ENCODE results near the gene SHISA5. TPM values are rescaled to one million over a fixed set of nuclear protein-coding genes. Genes with fewer than 3 reads are reported as not detected.
"Not testable (repeated sequence)": the region's sequence is repeated elsewhere in the genome, so short reads cannot be mapped to it uniquely, and the experiment has no call there.

Gene SHISA5
- total and polyA plus RNA-seq, 2 experiments from 2014 or later = 86.0 to 92.3 TPM

DNA sequence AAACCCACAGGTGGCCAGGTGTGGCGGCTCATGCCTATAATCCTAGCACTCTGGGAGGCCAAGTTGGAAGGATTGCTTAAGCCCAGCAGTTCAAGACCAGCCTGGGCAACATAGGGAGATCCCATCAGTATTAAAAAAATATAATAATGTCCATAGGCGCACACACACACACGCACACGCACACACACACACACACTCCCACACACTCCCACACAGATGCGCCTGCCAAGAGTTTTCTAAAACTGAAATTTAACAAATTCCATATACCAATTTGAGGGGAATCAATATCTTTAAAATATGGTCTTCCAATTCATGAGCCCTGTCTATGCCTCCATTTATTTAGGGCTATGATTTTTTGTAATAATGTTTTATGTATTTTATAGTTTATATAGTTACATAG lies 17.0 kb downstream of the SHISA5 start:
- TF ChIP-seq, protein P1, sequence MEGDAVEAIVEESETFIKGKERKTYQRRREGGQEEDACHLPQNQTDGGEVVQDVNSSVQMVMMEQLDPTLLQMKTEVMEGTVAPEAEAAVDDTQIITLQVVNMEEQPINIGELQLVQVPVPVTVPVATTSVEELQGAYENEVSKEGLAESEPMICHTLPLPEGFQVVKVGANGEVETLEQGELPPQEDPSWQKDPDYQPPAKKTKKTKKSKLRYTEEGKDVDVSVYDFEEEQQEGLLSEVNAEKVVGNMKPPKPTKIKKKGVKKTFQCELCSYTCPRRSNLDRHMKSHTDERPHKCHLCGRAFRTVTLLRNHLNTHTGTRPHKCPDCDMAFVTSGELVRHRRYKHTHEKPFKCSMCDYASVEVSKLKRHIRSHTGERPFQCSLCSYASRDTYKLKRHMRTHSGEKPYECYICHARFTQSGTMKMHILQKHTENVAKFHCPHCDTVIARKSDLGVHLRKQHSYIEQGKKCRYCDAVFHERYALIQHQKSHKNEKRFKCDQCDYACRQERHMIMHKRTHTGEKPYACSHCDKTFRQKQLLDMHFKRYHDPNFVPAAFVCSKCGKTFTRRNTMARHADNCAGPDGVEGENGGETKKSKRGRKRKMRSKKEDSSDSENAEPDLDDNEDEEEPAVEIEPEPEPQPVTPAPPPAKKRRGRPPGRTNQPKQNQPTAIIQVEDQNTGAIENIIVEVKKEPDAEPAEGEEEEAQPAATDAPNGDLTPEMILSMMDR (IDR thresholded peaks at IDR 0.05; ENCODE audit: low read depth, low read length) = no peak
- Histone ChIP-seq H3K27ac (no peak overlapping the region), H3K36me3 (no peaks in the 10 kb centered on the region), H3K9me3 (ENCODE audit: low read depth) (no peaks in the 10 kb centered on the region), H3K4me1 (ENCODE audit: low read depth) (no peaks in the 10 kb centered on the region), H3K27me3 (no peaks in the 10 kb centered on the region), H3K4me3 (no peak overlapping the region)
- no peak for DNase-seq (ENCODE audit: low read depth in 1 of 2, low spot score in 1 of 2)

DNA sequence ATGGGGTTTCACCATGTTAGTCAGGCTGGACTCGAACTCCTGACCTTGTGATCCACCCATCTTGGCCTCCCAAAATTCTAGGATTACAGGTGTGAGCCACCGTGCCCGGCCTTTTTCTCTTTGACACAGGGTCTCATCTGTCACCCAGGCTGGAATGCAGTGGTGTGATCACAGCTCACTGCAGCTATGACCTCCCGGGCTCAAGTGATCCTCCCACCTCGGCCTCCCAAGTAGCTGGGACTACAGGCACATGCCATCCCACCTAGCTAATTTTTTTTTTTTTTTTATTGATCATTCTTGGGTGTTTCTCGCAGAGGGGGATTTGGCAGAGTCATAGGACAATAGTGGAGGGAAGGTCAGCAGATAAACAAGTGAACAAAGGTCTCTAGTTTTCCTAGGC lies 21.2 kb downstream of the SHISA5 start:
- not testable (repeated sequence) for DNase-seq (ENCODE audit: low read depth in 1 of 2, low spot score in 1 of 2); H3K27ac ChIP-seq; H3K27me3 ChIP-seq; H3K9me3 ChIP-seq (ENCODE audit: low read depth); H3K36me3 ChIP-seq; H3K4me1 ChIP-seq (ENCODE audit: low read depth); H3K4me3 ChIP-seq

DNA sequence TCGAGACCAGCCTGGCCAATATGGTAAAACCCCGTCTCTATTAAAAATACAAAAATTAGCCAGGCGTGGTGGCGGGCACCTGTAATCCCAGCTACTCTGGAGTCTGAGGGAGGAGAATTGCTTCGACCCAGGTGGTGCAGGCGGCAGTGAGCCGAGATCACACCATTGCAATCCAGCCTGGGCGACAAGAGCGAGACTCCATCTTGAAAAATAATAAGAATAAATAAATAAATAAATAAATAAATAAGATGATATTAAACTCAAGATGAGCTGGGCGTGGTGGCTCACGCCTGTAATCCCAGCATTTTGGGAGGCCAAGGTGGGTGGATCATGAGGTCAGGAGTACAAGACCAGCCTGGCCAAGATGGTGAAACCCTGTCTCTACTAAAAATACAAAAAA lies 23.1 kb downstream of the SHISA5 start:
- not testable (repeated sequence) for H3K9me3 ChIP-seq (ENCODE audit: low read depth); H3K36me3 ChIP-seq; H3K27ac ChIP-seq; H3K4me3 ChIP-seq; DNase-seq (ENCODE audit: low read depth in 1 of 2, low spot score in 1 of 2); H3K27me3 ChIP-seq; H3K4me1 ChIP-seq (ENCODE audit: low read depth)

DNA sequence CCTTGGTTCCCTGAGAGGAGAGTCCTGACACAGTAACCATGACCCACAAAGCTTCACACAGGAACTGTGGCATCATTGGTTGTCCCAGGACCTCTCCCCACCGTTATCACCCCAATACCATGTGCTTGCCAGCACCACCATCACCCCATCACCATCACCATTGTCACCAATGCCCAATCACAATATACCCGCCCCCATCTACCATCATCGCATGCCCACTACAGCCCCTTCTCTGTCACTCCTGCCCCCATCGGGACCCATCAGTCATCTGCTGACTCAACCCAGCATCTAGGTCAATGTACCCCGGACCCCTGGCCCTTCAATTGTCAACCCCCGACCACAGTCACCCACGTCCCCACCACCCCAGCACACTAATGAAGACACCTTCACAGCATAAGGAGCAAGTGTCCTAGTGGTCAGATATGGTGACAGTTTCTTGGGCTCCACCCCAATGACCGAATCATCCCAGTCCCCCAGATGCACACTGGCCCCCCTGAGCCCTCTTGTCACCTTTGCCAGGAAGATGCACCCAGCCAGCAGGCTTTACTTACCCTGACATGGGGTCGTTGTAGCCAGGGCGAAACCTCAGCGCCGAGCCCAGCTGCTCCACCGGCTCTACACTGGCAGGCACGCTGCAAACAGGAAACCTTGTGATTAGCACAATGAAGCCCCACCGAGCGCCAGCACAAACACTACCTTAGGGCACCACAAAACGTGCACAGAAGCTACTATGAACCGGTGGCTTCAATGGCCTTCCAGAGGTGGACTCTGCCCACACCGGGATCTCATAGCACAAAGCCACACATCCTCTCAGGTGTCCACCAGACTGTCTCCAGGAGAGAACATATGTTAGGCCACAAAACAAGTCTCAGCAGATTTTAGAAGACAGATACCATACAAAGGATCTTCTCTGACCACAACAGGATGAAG lies 25.1 kb downstream of the SHISA5 start:
- Histone ChIP-seq H3K9me3 (ENCODE audit: low read depth) (no peaks in the 10 kb centered on the region), H3K4me1 (ENCODE audit: low read depth) (peaks cover 5% of the 10 kb centered on the region), H3K4me3 (no peak overlapping the region), H3K36me3 (no peaks in the 10 kb centered on the region), H3K27ac (no peak overlapping the region), H3K27me3 (no peaks in the 10 kb centered on the region)
- no peak for DNase-seq (ENCODE audit: low read depth in 1 of 2, low spot score in 1 of 2)
- TF ChIP-seq, protein P1 (IDR thresholded peaks at IDR 0.05; ENCODE audit: low read depth, low read length) = no peak

DNA sequence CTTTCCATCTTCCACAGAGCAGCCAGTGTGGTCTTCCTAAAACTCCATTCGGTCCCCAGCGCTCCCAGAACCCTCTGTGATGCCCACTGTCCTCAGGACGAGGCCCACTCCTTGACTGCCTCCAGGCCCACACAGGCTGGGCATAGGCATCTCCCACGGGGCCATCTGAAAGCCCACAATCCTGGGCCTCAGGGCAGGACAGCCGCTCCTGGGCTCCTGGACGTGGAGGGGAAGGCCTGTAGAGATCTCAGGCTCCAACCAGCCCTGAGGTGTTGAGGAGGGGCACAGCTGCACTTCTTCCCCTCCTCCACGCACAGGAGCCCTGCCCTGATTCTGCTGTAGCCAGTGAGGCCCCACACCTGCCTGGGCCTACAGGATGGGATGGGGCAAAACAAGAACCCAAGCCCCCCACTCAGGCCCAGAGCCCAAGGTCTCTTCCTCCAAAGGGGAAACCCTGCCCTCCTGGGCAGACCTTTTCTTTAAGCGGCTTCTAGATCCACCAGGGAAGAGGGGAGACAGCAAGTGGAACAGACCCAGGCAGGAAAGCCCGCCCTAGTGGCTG lies 25.9 kb downstream of the SHISA5 start:
- Histone ChIP-seq H3K27ac (no peak overlapping the region), H3K27me3 (no peaks in the 10 kb centered on the region), H3K4me3 (no peak overlapping the region), H3K9me3 (ENCODE audit: low read depth) (no peaks in the 10 kb centered on the region), H3K4me1 (ENCODE audit: low read depth) (peaks cover 11% of the 10 kb centered on the region), H3K36me3 (no peaks in the 10 kb centered on the region)
- TF ChIP-seq, protein P1 (IDR thresholded peaks at IDR 0.05; ENCODE audit: low read depth, low read length) = no peak
- DNase-seq (ENCODE audit: low read depth in 1 of 2, low spot score in 1 of 2) = no peak

DNA sequence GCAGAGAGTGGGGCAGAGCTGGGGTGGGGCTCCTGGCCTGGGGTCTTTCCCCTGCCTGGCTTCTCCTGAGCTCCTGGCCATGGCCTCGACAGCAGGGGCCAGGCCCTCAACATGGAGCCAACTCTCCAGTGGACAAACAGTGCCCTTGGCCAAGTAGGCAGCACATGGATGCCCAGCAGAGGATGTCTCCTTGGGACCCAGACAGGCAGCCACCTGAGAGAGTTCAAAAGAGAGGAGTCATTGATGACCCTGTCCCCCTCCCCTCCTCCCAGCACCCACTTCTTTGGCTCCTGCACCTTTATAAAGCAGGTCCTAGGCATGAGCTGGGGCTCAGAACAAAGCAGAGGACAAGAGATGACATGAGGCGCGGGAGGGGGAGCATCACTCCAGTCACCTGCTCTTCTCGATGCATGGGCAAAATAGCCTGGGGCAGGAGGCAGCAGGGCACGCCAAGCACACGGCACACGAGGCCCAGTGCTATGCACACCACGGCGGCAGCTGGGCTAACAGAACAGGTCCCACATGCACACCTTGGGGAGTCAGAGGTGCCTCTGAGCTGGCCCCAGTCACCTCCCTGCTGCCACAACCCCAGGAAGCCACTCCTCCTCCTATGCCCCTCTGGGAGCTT lies 27.4 kb downstream of the SHISA5 start:
- Histone ChIP-seq H3K27me3 (no peaks in the 10 kb centered on the region), H3K9me3 (ENCODE audit: low read depth) (no peaks in the 10 kb centered on the region), H3K4me3 (no peak overlapping the region), H3K4me1 (ENCODE audit: low read depth) (peaks cover 21% of the 10 kb centered on the region), H3K27ac (no peak overlapping the region), H3K36me3 (no peaks in the 10 kb centered on the region)
- TF ChIP-seq, protein P1 (IDR thresholded peaks at IDR 0.05; ENCODE audit: low read depth, low read length) = no peak
- DNase-seq (ENCODE audit: low read depth in 1 of 2, low spot score in 1 of 2) = no peak
